Measurements from ENCODE around the gene TEX28.
"Not testable (repeated sequence)": the region's sequence is repeated elsewhere in the genome, so short reads cannot be mapped to it uniquely, and the experiment has no call there.

- TF ChIP-seq EZH2phosphoT487 (IDR thresholded peaks at IDR 0.05; ENCODE audit: low read depth), result not testable (repeated sequence)
- TF ChIP-seq, protein P1, sequence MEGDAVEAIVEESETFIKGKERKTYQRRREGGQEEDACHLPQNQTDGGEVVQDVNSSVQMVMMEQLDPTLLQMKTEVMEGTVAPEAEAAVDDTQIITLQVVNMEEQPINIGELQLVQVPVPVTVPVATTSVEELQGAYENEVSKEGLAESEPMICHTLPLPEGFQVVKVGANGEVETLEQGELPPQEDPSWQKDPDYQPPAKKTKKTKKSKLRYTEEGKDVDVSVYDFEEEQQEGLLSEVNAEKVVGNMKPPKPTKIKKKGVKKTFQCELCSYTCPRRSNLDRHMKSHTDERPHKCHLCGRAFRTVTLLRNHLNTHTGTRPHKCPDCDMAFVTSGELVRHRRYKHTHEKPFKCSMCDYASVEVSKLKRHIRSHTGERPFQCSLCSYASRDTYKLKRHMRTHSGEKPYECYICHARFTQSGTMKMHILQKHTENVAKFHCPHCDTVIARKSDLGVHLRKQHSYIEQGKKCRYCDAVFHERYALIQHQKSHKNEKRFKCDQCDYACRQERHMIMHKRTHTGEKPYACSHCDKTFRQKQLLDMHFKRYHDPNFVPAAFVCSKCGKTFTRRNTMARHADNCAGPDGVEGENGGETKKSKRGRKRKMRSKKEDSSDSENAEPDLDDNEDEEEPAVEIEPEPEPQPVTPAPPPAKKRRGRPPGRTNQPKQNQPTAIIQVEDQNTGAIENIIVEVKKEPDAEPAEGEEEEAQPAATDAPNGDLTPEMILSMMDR (IDR thresholded peaks at IDR 0.05; ENCODE audit: low read depth, low read length), result not testable (repeated sequence)
Measured at GRCh38 chrX:154343063-154343462, 48.1 kb upstream of the TEX28 start.

Measured in OCI-LY3 (cell line).